ENCODE results near the gene JAML. TPM values are rescaled to one million over a fixed set of nuclear protein-coding genes. Genes with fewer than 3 reads are reported as not detected.

Gene JAML
- total RNA-seq, 4 donors from 2014 or later = 2.8 to 51.7 (median 14.0) TPM

GRCh38 chr11:118170231-118170630 is 54.6 kb downstream of the JAML start:
- TF ChIP-seq CTCF (IDR thresholded peaks at IDR 0.05; ENCODE audit: low read depth) = no peak

- no peak for TF ChIP-seq CTCF (IDR thresholded peaks at IDR 0.05; ENCODE audit: low read depth)
These were observed 55.3 kb downstream of the JAML start for GRCh38 chr11:118169300-118170140.

- TF ChIP-seq CTCF (IDR thresholded peaks at IDR 0.05; ENCODE audit: low read depth) = no peak
These were observed 56.1 kb downstream of the JAML start for GRCh38 chr11:118168751-118169150.

- TF ChIP-seq CTCF (IDR thresholded peaks at IDR 0.05; ENCODE audit: low read depth) = no peak
These were observed 56.5 kb downstream of the JAML start for GRCh38 chr11:118168316-118168715.

GRCh38 chr11:118167906-118168305 is 56.9 kb downstream of the JAML start:
- no peak for TF ChIP-seq CTCF (IDR thresholded peaks at IDR 0.05; ENCODE audit: low read depth)

- TF ChIP-seq CTCF (IDR thresholded peaks at IDR 0.05; ENCODE audit: low read depth) = no peak
These were observed 57.6 kb downstream of the JAML start for GRCh38 chr11:118167253-118167652.

GRCh38 chr11:118166641-118167040 is 58.2 kb downstream of the JAML start:
- TF ChIP-seq CTCF (IDR thresholded peaks at IDR 0.05; ENCODE audit: low read depth) = no peak
